Measurements from ENCODE around the gene CLEC18C. TPM values are rescaled to one million over a fixed set of nuclear protein-coding genes. Genes with fewer than 3 reads are reported as not detected.

The CLEC18C gene
- not detected in 2 replicates for total RNA-seq

DNA sequence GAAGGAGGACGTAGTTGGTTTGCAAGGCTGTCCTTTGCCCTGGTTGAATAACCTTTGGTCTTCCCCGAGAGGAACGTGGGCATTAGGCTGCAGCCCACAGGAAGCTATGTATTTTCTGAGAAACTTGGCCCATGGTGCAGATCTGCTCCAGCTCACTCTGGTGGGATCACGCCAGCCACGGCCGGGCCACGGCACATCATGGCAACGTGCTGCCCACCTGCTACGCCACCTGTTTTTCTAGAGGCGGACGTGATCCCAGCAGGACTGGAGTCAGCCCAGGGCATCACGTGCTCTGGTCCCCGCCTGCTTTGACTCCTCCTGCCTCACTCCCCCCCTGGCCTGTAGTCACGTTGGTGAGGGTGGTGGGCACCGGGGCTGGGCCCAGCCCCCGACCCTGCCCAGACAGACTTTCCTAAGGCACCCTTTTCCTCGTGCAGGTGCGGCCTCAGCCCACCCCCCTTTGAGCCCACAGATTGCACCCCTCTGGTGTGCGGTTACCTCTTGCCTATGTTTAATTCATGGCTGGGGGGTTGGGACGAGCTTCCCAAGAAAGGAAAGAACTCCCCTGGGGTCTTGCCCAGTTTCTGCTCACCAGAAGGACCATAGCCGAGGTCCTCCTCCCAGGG is at the start of gene CLEC18C:
CLEC18C (plus strand) TSS at position 576 of the 626 bp plus-strand sequence. CDS start 492 bp downstream, outside the sequence.

Other genes starting within 250 kb of the CLEC18C start
- gene CLEC18A, start 222.5 kb upstream of the CLEC18C start, total RNA-seq, result under 0.01 TPM in 1 of 2 replicates, not detected in the other
- gene PDPR, start 59.5 kb upstream of the CLEC18C start, total RNA-seq, result 12.8 and 17.1 TPM in 2 replicates
- 31.9 and 32.5 TPM in 2 replicates for gene EXOSC6, start 78.2 kb downstream of the CLEC18C start, total RNA-seq
- gene AARS1, start 115.7 kb downstream of the CLEC18C start, total RNA-seq, result 108 and 114 TPM in 2 replicates
- gene DDX19B, start 125.4 kb downstream of the CLEC18C start, total RNA-seq, result 34.8 and 39.2 TPM in 2 replicates
- gene DDX19A, start 173.1 kb downstream of the CLEC18C start, total RNA-seq, result 41.3 and 45.8 TPM in 2 replicates

All from mammary microvascular endothelial cell (primary cell).